ENCODE data around the gene PTPN14.

The PTPN14 gene

DNA sequence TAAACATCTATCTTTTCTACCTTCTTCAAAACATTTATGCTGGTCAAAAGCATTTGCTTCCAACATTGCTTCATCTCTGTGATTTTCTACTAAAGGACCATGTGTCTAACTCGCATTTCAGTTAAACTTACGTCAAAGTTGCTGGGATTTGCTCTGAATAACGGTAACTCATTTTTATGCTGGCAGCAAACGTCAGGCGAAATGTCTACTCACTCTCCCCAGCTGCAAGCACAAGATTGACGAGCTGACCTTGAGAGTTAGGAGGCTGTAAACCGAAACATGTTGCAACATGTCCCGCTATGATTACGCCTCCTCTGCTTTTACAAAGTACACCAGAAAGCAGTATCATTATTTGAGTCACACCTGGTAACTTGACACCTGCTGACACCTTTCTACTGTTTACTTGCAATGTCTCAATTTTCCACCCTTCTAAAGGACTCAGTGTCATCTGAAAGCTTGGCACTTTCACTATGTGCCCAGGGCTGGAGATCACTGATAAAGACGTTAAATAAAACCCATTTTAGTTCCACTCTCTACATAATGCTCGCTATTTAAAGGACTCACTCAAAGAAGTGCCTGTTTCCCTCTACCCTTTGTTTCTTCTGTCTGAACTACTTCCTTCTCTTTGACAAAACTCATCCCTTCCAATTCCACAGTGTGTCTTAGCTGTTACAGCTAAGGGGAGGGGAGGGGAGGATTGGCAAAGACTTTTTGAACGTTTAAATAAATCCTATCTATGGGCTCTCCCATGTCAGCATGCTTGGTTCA is 111.9 kb downstream of the PTPN14 start:
- in situ Hi-C loops (cut with MboI; ENCODE audit: low sequenced_read_pairs) = no loop called here

DNA sequence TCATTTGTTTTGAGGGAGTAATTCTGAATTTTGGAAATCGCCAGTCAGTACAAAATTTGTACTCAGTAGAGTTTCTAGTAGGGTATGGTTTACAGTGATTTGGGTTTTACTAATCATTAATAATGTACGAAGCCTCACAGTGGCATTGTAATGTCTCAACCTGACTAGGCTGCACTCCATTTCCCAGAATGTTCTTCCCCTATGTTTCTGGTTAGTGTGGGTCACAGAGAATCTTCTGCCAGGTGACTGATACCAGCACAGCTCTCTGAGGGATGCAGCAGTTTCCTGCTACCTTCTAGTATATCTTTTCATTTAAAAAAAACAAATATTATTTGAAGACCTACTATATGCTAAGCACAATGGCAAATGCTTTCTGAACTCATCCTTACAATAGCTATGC is 112.9 kb downstream of the PTPN14 start:
- in situ Hi-C loops (cut with MboI; ENCODE audit: low sequenced_read_pairs) = no loop called here

DNA sequence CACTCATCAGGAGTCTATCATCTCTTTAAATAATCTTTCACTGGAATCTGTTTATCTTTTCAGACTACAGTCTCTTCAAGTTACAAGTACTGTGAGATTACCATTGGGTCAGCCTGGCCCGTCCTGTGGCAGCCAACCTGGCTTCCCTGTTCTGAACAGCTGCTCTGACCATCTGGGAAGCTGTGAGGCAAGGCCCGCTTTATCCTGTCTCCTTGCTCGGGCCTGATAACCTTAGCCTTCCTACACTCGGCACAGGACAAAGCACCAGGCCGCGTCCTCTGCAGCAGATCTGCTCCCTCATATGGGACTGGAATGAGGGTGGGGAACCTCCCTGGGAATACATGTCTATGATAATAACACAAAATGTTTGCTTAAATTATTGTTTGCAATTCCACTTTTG is 113.3 kb downstream of the PTPN14 start:
- in situ Hi-C loops (cut with MboI; ENCODE audit: low sequenced_read_pairs) = no loop called here

DNA sequence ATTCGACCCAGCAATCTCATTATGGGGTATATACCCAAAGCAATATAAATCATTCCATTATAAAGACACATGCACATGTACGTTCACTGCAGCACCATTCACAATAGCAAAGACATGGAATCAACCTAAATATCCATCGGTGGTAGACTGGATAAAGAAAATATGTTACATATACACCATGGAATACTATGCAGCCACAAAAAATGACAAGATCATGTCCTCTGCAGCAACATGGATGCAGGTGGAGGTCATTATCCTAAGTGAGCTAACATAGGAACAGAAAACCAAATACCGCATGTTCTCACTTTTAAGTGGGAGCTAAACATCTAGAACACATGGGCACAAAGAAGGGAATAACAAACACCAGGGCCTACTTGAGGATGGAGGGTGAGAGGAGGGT is 115.5 kb downstream of the PTPN14 start:
- in situ Hi-C loops (cut with MboI; ENCODE audit: low sequenced_read_pairs) = no loop called here

DNA sequence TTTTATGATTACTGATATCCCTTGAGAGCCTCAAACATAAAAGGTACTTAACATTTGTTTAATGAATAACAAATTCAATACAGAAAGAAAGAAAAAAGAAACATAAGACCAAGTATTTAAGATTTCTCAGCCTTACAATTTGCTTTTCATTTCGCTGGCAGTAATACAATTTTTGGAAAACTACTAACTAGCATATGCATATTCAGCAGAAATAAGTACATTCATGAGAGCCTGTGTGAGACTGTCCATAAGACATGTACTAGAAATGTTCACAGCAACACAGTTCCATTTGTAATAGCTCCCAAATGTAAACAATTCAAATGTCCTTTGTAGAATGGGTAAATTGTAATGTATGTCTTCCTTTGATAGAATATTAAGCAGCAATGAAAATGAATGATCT is 119.2 kb downstream of the PTPN14 start:
- in situ Hi-C loops (cut with MboI; ENCODE audit: low sequenced_read_pairs) = no loop called here

DNA sequence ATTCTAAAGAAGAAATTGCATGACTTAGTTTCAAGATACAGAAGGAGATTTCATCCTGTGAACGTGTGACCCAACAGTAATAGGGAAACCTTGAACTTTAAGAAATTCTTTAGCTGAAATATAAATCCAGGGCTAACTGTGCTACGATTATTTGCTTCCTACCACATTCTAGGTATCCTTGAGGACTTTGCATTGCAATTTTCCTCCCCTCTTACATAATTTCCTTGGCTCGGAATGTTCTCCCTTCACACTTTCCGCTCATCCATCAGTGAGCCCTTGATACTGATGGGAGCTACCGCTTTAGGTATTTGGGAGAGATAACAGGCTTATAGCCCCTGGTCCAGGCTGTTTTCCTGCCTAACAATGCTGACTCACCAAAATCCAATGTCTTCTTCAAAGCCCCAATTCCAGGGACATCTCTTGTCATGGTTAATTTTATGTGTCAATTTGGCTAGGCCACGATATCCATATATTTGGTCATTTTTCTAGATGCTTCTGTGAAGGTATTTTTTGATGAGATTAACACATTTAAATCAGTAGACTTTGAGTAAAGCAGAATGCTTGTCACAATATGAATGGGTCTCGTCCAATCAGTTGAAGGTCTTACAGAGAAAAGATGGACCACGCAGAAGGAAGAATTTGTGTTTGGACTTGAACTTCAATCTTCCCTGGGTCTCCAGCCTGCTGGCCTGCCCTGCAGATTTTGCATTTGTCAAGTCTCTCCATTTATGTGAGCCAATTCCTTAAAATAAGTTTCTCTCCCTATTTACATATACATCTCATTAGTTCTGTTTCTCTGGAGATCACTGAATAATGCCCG is 121.2 kb downstream of the PTPN14 start:
- in situ Hi-C loops (cut with MboI; ENCODE audit: low sequenced_read_pairs) = no loop called here

DNA sequence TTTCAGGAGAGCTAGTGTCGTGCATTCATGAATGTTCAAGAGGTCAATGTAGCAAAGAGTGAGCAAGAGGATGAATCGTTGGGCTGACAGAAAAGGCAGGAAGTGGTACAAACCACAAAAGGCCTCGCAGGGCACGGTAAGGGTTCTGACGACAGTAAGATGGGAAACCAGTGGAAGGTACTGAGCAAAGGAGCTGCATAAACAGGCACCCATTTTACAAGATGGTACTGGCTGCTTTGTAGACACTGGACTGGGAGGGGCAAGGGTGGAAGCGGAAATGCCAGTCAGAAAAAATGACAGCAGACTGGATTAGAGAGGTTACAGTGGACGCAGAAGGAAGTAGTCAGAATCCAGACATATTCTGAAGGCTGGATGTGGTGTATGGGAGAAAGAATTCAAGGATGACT is 123.5 kb downstream of the PTPN14 start:
- in situ Hi-C loops (cut with MboI; ENCODE audit: low sequenced_read_pairs) = no loop called here

DNA sequence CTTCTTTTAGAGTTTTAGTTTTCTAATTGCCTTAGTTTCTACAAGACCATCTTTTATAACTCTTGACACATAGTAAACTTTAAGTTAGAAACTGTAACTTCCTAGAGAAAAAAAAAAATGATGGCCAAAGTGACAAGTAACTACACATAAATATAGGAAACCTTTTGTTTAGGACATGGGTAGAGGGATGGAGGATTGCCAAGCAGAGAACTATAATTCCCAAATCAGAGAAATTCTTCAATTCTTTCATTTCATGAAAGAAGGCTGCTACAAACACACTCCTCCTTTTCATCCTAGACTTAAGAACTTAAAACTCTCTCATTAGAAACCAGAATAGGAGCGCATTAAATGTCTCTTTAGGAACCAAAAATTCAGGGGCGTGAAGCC is 125.0 kb downstream of the PTPN14 start:
- in situ Hi-C loops (cut with MboI; ENCODE audit: low sequenced_read_pairs) = no loop called here

DNA sequence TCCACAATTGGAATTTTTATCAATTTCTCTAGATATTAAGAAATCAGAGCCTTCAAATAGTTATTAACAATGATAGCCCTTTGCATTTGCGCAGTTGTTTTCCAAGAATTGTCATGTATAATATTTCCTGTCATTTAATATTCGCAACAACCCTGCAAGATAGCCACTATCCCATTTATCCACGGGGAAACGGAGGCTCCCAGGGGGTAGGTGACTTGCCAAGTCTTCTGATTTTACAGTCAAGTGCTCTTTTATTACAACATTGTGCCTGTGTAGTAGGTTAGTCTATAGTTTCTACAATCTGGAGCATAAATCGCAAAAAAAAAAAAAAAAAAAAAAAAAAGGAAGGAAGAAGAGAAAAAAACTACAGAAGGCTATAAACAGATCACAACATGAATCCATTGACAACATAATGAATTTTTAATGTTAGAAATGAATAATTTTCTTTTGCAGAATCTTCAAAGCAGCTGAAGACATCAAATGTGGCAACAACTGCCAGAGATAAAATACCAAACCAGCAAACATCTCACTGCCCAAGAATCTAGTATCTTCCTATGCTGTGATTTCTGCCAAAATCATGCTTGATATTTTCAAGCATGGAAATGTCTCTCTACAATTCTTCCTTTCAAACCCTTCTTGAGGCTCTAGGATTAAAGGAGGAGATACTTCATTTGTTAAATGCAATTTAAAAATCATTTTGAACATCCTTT is 125.5 kb downstream of the PTPN14 start:
- in situ Hi-C loops (cut with MboI; ENCODE audit: low sequenced_read_pairs) = no loop called here

DNA sequence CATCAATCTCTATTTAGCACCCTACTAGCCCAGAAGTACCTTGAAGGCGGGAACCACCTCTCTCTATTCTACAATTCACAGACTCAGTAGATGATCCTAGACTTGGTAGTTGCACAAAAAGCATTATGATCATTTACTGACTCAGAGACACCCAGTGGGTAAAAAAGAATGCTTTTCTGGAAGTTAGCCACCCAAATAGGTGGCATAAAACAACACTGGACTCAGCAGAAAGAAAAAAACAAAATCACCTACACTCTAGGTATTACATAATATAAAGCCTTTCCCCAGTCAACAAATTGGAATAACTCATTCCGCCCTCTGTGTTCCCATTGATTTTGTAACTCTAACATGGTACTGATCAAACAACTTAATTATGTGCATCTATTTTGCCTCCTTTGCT is 126.3 kb downstream of the PTPN14 start:
- in situ Hi-C loops (cut with MboI; ENCODE audit: low sequenced_read_pairs) = no loop called here

DNA sequence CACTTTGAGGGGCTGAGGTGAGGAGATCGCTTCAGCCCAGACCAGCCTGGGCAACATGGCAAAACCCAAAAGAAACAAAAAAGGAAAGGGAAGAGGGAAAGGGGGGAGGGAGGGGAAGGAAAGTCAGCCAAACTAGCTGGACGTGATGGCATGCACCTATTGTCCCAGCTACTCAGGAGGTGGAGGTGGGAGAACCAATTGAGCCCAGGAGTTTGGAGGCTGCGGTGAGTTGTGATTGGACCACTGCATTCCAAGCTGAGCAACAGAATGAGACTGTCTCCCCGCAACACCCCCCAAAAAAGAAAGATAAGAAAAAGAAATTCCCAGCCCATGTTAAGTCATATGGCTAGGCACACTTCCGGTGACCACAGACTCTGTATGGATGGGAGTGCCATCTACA is 128.4 kb downstream of the PTPN14 start:
- in situ Hi-C loops (cut with MboI; ENCODE audit: low sequenced_read_pairs) = no loop called here

DNA sequence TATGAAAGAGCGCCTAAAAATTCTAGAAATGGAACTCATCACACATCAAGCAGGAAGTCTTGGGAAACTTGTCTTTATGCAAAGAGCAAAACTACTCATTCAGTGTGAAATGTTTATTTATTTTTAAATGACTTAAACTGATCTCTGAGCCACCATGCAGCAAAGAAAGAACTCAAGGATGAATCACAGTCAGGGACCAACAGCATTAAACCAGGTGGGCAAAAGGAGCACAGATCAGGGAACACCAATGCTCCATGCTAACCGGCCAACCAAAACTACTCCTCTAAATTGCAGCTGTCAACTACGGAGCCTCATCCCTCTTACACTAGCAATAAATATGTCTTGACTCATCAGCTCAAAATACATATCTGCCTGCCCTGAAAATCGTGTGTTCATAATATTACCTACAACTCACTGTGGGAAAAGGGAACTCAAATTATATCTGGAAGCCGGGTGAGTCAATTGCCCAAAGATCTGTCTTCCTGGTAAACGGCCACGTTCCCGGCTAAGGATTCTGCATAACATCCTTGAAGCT is 129.2 kb downstream of the PTPN14 start:
- in situ Hi-C loops (cut with MboI; ENCODE audit: low sequenced_read_pairs) = no loop called here

DNA sequence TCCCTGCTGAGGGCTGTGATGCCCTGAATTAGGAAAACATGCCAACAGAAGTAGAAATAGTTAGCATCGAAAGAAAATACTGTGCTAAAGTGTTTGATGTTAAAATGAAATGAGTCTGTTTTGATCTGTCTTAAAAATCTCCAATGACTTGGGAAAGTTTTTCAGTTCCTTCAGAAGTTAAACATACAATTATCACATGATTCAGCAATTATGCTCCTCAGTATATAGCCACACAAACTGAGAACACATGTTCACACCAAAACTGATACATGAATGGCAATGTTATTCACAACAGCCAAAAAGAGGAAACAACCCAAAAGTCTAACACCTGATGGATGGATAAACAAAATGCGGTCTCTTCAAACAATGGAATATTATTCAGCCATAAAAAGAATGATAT is 130.6 kb downstream of the PTPN14 start:
- in situ Hi-C loops (cut with MboI; ENCODE audit: low sequenced_read_pairs) = no loop called here

DNA sequence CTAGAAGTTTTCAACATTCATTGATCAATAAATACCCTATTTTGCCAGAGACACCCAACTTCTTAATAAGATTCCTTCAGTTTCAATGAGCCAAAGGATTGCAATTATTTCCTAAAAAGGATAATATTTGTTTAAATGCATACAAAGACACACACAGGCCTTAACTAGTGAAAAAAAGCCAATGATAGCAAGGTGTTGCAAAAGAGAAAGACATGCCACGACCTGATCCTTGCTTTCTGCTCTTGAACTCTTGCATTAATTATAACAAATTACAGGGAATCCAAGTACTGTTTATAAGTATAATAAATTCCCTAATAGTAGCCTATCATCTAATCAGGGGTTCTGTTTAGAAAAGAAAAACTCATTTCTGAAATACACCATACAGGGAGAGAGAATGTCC is 131.1 kb downstream of the PTPN14 start:
- in situ Hi-C loops (cut with MboI; ENCODE audit: low sequenced_read_pairs) = no loop called here

DNA sequence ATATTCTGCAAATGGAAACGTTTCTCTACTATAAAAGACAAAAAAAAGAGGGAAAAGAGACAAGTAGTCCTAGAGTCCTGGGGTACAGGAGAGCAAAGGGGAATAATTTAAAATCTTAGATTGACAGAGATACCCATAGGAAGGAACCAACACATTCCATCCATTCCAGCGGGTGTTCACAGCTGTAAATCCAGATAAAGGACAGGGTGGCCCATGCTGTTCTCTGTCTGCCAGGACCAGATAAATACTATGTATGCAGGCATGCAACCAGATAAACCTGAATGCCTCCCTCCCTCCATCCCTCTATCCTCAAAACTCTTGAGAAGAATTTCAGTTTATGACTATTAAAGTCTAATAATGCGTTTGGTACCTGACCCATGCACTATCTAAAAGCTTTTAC is 131.8 kb downstream of the PTPN14 start:
- in situ Hi-C loops (cut with MboI; ENCODE audit: low sequenced_read_pairs) = no loop called here

DNA sequence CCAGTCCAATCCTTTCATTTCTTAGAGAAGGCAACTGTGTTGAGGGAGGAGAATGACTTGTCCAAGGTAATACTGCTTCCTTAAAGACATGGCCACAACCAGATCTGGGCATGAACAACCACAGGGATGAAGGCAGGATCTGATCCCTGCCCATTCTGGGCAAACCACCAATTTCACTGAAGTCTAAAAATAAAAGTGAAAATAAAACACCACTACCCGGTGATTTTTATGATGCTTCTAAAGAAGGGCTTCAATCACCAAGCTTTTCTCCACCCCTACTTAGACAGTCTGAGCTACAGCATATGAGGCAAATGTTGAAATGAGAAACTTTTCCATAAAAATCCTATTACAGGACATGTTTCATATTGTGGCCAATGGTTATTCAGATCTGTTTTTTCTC is 133.0 kb downstream of the PTPN14 start:
- in situ Hi-C loops (cut with MboI; ENCODE audit: low sequenced_read_pairs) = no loop called here

DNA sequence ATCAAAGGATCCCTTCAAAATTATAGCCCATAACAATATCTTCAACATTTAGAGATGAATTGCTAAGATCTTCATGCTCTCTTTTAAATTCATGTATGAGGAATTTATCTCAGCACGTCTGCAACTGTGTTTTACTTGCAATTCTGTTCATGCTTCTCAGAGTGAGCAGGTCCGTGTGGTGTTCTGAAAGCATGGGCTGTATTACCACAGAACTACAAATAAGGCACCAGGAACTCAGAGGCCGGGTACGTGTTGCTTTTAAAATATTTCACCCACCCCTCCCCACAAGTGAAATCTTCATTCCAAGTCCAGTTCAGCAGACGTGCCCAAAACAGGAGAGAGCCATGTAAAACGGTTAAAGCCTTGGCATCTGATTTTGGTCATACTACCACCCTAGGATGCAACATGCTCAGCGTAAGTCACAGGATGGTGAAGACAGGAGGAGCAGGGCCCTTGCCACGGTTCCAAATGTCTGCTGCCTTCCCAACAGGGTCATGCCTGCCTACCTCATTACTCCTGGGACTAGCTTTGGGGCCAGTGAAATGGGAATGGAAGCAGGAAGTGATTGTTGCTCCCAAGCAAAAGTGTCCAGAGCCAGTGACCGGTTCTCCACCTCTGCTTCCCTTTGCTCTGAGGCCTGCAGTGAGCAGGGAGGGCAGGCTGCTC is 133.7 kb downstream of the PTPN14 start:
- in situ Hi-C loops (cut with MboI; ENCODE audit: low sequenced_read_pairs) = no loop called here

DNA sequence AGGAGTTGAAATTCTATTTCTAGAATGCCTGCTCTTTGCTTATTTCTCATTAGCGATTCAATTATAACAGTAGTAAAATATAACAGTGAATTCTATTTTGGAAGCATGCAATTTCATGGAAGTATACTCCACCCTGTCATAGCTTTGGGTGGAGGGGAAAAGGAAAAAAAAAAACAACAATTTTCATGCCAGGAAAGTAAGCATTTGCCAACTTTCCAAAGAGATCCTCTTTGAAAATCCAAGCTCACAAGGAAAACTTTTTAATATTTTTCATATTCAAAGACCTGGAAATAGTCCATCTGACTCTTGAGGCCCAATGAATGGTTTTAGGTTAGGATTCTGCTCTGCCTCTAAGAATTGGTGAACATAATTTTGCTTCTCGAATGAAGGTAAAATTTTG is 134.5 kb downstream of the PTPN14 start:
- in situ Hi-C loops (cut with MboI; ENCODE audit: low sequenced_read_pairs) = no loop called here

DNA sequence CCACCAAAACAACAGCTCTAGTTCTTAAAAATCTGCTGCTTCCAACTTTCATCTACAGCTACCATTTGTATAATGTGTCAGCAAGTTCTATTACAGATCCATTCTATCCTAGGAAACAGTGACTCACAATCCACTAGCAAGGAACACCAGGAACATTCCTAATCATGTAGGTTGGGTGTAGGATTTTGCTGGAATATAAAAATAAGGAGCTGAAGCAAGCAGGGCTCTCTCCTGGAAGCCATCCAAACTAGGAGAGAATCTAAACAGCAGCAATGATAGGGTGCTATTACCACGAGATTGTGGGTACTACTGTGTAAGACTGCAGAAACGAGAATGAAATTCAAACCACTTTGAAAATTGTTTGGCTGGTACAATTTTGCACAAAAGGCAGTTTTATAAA is 135.0 kb downstream of the PTPN14 start:
- in situ Hi-C loops (cut with MboI; ENCODE audit: low sequenced_read_pairs) = no loop called here

DNA sequence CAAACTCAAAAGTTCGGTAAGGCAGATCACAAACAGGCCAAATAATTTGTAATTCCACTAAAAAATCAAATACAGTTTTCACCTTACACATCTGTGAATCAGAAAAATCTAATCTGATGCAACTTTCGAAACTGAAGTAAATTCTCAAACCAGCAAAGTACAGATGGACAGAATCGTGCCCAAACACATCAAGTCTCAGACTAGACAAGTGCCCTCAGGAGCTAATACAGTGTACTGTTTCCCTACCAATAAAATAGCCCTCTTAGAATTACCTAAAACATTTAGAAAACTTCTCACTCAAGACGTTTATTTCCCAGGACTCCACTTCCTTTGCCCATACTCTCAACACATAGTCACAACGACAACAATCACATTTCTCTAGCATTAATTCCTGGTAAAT is 136.3 kb downstream of the PTPN14 start:
- in situ Hi-C loops (cut with MboI; ENCODE audit: low sequenced_read_pairs) = no loop called here

DNA sequence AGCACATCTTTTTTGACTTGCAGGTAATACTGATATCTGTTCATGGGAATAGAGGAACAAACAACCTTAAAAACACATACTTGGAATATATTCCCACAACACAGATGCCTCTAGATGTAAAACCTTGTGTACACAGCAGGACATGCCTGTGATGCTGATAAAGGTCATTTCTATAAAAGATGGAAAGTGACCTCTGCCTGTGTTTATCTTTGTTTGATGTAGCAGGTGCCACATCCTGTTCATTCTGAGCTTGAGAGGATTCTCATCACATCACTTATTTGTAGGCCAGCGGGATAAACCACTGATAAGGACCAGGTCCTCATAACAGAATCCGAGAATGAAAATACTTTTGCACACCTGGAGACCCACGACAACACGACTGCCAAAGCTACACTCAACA is 136.7 kb downstream of the PTPN14 start:
- in situ Hi-C loops (cut with MboI; ENCODE audit: low sequenced_read_pairs) = no loop called here
